ENCODE data around the gene RBMS1. TPM values are rescaled to one million over a fixed set of nuclear protein-coding genes. Genes with fewer than 3 reads are reported as not detected.

The RBMS1 gene
- polyA plus RNA-seq, 1 experiment = 107 TPM

DNA sequence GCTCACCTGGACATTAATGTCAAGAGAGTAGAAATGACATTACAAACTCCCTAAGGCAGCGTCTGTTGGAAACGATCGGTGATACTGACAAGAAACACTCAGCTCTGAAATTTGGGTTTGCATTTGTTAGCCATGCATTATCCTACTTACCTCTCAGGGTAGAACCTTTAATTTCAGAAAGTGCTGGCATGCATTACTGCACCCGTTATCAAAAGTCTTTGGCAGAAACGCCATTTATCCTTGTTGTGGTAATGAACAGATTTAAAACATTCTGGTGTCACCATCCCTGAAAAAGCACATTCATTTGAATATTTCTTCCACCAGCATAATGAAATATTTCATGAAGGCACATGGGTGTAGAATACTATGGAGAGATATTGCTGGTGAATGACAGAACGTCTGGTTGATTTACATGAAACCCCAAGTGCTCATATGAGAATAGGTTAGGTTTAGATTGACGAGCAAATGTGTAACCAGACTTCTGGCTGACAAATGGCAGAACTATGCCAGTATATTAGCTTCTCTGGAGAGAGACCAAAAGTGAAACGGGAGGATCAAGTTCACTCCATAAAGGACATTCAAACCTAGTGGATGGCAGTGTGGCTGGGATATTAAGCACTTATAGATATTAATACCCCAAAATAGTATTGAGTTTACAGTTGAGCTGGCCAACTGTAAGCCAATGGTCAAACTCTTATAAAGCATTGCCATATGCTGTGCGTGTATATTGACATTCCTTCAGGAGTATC, 240.0 kb downstream of the RBMS1 start:
- no peak overlapping the region for H3K27ac ChIP-seq (ENCODE audit: low read depth, low read length)
- no peak for DNase-seq (ENCODE audit: low read depth, low spot score)
- H3K4me3 ChIP-seq (ENCODE audit: low read depth, low read length) = no peak overlapping the region
- no peaks in the 10 kb centered on the region for H3K27me3 ChIP-seq (ENCODE audit: control insufficient read depth, insufficient read depth, low read length)
- ChIA-PET POLR2A (interaction anchor here (0.6 kb wide), 1 partner anchor 16 kb away, joined by 6 read pairs; no protein-coding TSS in a partner anchor), CTCF (interaction anchor here (0.7 to 3.6 kb wide), 10 partner anchors 9 to 741 kb away, joined by 3 to 26 read pairs (median 5); no protein-coding TSS in a partner anchor)
- no peaks in the 10 kb centered on the region for H3K9me3 ChIP-seq (ENCODE audit: control insufficient read depth, insufficient read depth, low read length)
- TF ChIP-seq, protein P1, sequence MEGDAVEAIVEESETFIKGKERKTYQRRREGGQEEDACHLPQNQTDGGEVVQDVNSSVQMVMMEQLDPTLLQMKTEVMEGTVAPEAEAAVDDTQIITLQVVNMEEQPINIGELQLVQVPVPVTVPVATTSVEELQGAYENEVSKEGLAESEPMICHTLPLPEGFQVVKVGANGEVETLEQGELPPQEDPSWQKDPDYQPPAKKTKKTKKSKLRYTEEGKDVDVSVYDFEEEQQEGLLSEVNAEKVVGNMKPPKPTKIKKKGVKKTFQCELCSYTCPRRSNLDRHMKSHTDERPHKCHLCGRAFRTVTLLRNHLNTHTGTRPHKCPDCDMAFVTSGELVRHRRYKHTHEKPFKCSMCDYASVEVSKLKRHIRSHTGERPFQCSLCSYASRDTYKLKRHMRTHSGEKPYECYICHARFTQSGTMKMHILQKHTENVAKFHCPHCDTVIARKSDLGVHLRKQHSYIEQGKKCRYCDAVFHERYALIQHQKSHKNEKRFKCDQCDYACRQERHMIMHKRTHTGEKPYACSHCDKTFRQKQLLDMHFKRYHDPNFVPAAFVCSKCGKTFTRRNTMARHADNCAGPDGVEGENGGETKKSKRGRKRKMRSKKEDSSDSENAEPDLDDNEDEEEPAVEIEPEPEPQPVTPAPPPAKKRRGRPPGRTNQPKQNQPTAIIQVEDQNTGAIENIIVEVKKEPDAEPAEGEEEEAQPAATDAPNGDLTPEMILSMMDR (IDR thresholded peaks at IDR 0.05; ENCODE audit: low read depth, low read length) = no peak

DNA sequence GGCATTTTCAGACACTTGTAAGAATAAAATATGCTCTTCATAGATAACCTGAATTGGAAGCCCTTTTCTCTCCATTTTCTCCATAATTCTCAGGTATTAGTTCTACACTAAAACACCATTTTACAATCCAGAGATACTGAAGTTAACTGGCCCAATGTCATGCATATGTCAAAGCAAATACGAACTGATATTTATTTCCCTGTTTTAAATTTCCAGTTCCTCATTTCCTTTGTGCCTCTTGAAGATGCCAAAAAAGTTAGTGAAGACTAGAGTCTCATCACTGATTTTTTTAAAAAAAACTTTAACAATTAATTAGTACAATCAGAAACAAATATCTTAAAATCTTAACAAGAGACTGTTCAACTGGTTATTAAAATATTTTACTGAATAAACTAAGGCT, 240.7 kb downstream of the RBMS1 start:
- no peak for DNase-seq (ENCODE audit: low read depth, low spot score)
- H3K9me3 ChIP-seq (ENCODE audit: control insufficient read depth, insufficient read depth, low read length) = no peaks in the 10 kb centered on the region
- ChIA-PET POLR2A (no interaction called here), CTCF (interaction anchor here (0.9 to 3.6 kb wide), 24 partner anchors 9 to 811 kb away, joined by 3 to 26 read pairs (median 6); no protein-coding TSS in a partner anchor)
- TF ChIP-seq, protein P1 (IDR thresholded peaks at IDR 0.05; ENCODE audit: low read depth, low read length) = no peak
- H3K27ac ChIP-seq (ENCODE audit: low read depth, low read length) = no peak overlapping the region
- H3K27me3 ChIP-seq (ENCODE audit: control insufficient read depth, insufficient read depth, low read length) = no peaks in the 10 kb centered on the region
- no peak overlapping the region for H3K4me3 ChIP-seq (ENCODE audit: low read depth, low read length)

DNA sequence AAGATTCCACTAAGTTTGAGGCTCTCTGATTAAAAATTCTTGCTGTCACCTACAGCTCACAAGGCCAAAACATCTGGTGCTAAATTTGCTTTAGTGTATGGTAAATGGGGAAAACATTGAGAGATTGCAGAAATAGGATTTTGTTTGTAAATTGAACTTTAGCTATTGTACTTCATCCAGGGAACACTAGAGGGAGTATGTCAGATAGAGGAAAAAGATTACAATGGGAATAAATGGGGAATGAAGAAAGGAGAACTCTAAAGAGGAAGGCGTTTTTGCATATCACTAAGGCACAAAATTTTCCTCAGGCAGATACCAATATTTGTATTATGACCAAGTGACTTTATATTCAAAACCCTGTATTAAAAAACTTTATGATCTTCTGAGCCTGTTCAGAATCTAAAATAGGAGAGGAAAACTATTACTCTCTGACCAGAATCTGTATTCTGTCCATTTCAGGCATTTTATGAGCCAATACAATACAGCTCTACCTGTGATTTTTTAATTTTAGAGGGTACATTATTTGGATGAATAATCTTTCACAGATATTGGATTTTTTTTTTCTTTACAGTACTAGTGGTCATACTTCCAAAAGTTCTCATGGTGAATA, 241.2 kb downstream of the RBMS1 start:
- ChIA-PET POLR2A (no interaction called here), CTCF (interaction anchor here (0.7 to 3.6 kb wide), 36 partner anchors 9 to 812 kb away, joined by 3 to 26 read pairs (median 5); partner anchors contain the start of gene ITGB6)
- Histone ChIP-seq H3K27ac (ENCODE audit: low read depth, low read length) (no peak overlapping the region), H3K4me3 (ENCODE audit: low read depth, low read length) (no peak overlapping the region), H3K9me3 (ENCODE audit: control insufficient read depth, insufficient read depth, low read length) (no peaks in the 10 kb centered on the region), H3K27me3 (ENCODE audit: control insufficient read depth, insufficient read depth, low read length) (no peaks in the 10 kb centered on the region)
- no peak for DNase-seq (ENCODE audit: low read depth, low spot score)
- TF ChIP-seq, protein P1 (IDR thresholded peaks at IDR 0.05; ENCODE audit: low read depth, low read length) = peak; percentile 84

DNA sequence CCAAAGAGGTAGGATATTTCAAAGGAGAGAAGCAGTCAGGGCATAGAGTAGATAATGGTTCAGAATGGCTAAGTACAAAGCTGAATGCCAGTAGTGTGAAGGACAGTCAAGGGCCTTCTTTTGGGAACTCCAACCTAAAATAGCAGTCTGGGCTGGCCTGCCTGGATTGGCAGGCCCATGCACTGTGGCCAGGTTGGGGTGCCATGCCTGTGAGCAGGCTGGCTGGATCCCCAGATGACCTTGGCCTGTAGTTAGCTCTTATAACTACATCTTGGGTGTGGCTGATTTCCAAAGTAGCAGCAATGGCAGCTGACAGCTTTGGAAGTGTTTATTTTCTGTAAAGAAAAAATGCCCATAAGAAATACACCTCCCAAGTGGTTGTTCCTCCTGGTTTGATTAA, 242.0 kb downstream of the RBMS1 start:
- no peak overlapping the region for H3K4me3 ChIP-seq (ENCODE audit: low read depth, low read length)
- ChIA-PET POLR2A (no interaction called here), CTCF (interaction anchor here (0.7 to 3.6 kb wide), 33 partner anchors 8 to 812 kb away, joined by 3 to 26 read pairs (median 5); partner anchors contain the start of gene ITGB6)
- H3K9me3 ChIP-seq (ENCODE audit: control insufficient read depth, insufficient read depth, low read length) = no peaks in the 10 kb centered on the region
- DNase-seq (ENCODE audit: low read depth, low spot score) = no peak
- no peak overlapping the region for H3K27ac ChIP-seq (ENCODE audit: low read depth, low read length)
- TF ChIP-seq, protein P1 (IDR thresholded peaks at IDR 0.05; ENCODE audit: low read depth, low read length) = no peak
- H3K27me3 ChIP-seq (ENCODE audit: control insufficient read depth, insufficient read depth, low read length) = no peaks in the 10 kb centered on the region

DNA sequence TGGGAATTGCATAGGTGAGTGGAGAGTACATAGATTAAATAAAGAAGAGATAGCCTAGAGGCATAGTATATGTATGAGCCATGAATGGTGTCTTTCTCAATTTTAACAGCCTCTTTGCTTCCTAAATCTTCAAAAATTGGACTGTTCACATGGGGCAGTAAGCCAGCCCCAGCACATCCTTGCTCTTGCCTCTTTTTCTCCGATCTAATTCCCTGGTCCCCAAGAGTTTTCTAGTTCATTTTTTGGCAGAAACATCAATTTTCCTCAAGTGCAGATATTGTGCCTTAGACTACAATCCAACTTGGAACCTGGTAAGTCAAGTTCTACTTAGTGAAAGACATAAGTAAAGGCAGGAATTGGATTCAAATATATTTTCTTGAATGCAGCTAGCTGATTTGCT, 243.7 kb downstream of the RBMS1 start:
- DNase-seq (ENCODE audit: low read depth, low spot score) = no peak
- Histone ChIP-seq H3K9me3 (ENCODE audit: control insufficient read depth, insufficient read depth, low read length) (no peaks in the 10 kb centered on the region), H3K27ac (ENCODE audit: low read depth, low read length) (no peak overlapping the region), H3K4me3 (ENCODE audit: low read depth, low read length) (no peak overlapping the region), H3K27me3 (ENCODE audit: control insufficient read depth, insufficient read depth, low read length) (no peaks in the 10 kb centered on the region)
- TF ChIP-seq, protein P1 (IDR thresholded peaks at IDR 0.05; ENCODE audit: low read depth, low read length) = no peak
- ChIA-PET CTCF (no interaction called here), POLR2A (no interaction called here)
